ENCODE results near the gene SERPINB1.
"Not testable (repeated sequence)": the region's sequence is repeated elsewhere in the genome, so short reads cannot be mapped to it uniquely, and the experiment has no call there.

Gene SERPINB1

GRCh38 chr6:2810092-2810671, 31.5 kb downstream of the SERPINB1 start:
- DNase-seq = no peak

- DNase-seq = no peak
These were observed 32.6 kb downstream of the SERPINB1 start for GRCh38 chr6:2809015-2809414.

- DNase-seq = no peak
These were observed 34.1 kb downstream of the SERPINB1 start for GRCh38 chr6:2807342-2808090.

GRCh38 chr6:2806644-2807043, 35.0 kb downstream of the SERPINB1 start:
- DNase-seq = no peak

GRCh38 chr6:2805031-2805430, 36.6 kb downstream of the SERPINB1 start:
- DNase-seq = no peak

- no peak for DNase-seq
These were observed 37.1 kb downstream of the SERPINB1 start for GRCh38 chr6:2804516-2804915.

- DNase-seq = no peak
These were observed 37.8 kb downstream of the SERPINB1 start for GRCh38 chr6:2803731-2804429.

GRCh38 chr6:2802521-2803060, 39.1 kb downstream of the SERPINB1 start:
- DNase-seq = no peak

- DNase-seq = not testable (repeated sequence)
These were observed 40.0 kb downstream of the SERPINB1 start for GRCh38 chr6:2801687-2802086.

GRCh38 chr6:2800552-2801316, 40.9 kb downstream of the SERPINB1 start:
- DNase-seq = no peak

GRCh38 chr6:2799936-2800527, 41.6 kb downstream of the SERPINB1 start:
- DNase-seq = no peak

GRCh38 chr6:2798586-2799134, 43.0 kb downstream of the SERPINB1 start:
- no peak for DNase-seq

GRCh38 chr6:2797564-2798031, 44.1 kb downstream of the SERPINB1 start:
- no peak for DNase-seq

- DNase-seq = no peak
These were observed 44.8 kb downstream of the SERPINB1 start for GRCh38 chr6:2796861-2797260.

GRCh38 chr6:2795956-2796355, 45.7 kb downstream of the SERPINB1 start:
- no peak for DNase-seq

GRCh38 chr6:2795162-2795561, 46.5 kb downstream of the SERPINB1 start:
- DNase-seq = no peak

- no peak for DNase-seq
These were observed 47.4 kb downstream of the SERPINB1 start for GRCh38 chr6:2794171-2794730.

GRCh38 chr6:2793534-2794151, 48.0 kb downstream of the SERPINB1 start:
- peak in 1 of 2 experiments; percentile 11 for DNase-seq

GRCh38 chr6:2792330-2793110, 49.1 kb downstream of the SERPINB1 start:
- no peak for DNase-seq

- DNase-seq = no peak
These were observed 50.2 kb downstream of the SERPINB1 start for GRCh38 chr6:2791450-2791974.

Data from NCI-H187 (cell line).